ENCODE results near the gene OPCML. TPM values are rescaled to one million over a fixed set of nuclear protein-coding genes. Genes with fewer than 3 reads are reported as not detected.

The OPCML gene
- polyA plus RNA-seq, 1 donor from 2014 or later: not detected

GRCh38 chr11:133501643-133502539 is 30.4 kb downstream of the OPCML start:
- no peaks in the 10 kb centered on the region for H3K4me1 Mint-ChIP-seq
- H3K36me3 Mint-ChIP-seq: no peaks in the 10 kb centered on the region
- H3K27me3 Mint-ChIP-seq: peaks cover 3% of the 10 kb centered on the region
- no peak overlapping the region for H3K27ac Mint-ChIP-seq
- H3K9me3 Mint-ChIP-seq: no peaks in the 10 kb centered on the region
- H3K4me3 Mint-ChIP-seq: no peak overlapping the region

DNA sequence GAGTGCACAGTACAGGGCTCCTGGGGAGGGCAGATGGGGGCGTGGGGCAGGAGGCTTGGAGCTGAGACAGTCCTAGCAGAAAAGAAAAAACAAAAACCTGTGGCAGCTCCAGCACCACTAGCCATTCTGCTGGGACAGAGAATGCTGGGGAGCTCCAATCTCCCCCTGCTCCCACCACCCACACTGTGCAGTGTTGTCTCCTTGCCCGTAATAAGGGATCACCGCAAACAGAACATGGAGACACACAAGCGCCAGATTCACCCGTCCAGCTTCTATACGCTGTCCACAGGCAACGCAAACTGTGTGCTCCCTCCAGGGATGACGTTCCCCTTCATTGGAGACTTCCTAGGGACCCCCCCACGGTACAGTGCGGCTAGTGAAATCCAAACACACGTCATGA is 31.4 kb downstream of the OPCML start:
- Mint-ChIP-seq H3K36me3 (no peaks in the 10 kb centered on the region), H3K27ac (no peak overlapping the region), H3K4me1 (no peaks in the 10 kb centered on the region), H3K27me3 (peaks cover 3% of the 10 kb centered on the region), H3K9me3 (no peaks in the 10 kb centered on the region), H3K4me3 (no peak overlapping the region)

GRCh38 chr11:133500435-133500834 is 31.9 kb downstream of the OPCML start:
- Mint-ChIP-seq H3K4me1 (no peaks in the 10 kb centered on the region), H3K27me3 (peaks cover 3% of the 10 kb centered on the region), H3K36me3 (no peaks in the 10 kb centered on the region), H3K27ac (no peak overlapping the region), H3K4me3 (no peak overlapping the region), H3K9me3 (peaks cover 0 to 4% (median 0%) of the 10 kb centered on the region in 3 donors)

GRCh38 chr11:133498969-133499368 is 33.3 kb downstream of the OPCML start:
- no peaks in the 10 kb centered on the region for H3K4me1 Mint-ChIP-seq
- peaks cover 0 to 8% (median 5%) of the 10 kb centered on the region in 3 donors for H3K9me3 Mint-ChIP-seq
- H3K4me3 Mint-ChIP-seq: no peak overlapping the region
- no peaks in the 10 kb centered on the region for H3K36me3 Mint-ChIP-seq
- no peak overlapping the region for H3K27ac Mint-ChIP-seq
- H3K27me3 Mint-ChIP-seq: peaks cover 2% of the 10 kb centered on the region

DNA sequence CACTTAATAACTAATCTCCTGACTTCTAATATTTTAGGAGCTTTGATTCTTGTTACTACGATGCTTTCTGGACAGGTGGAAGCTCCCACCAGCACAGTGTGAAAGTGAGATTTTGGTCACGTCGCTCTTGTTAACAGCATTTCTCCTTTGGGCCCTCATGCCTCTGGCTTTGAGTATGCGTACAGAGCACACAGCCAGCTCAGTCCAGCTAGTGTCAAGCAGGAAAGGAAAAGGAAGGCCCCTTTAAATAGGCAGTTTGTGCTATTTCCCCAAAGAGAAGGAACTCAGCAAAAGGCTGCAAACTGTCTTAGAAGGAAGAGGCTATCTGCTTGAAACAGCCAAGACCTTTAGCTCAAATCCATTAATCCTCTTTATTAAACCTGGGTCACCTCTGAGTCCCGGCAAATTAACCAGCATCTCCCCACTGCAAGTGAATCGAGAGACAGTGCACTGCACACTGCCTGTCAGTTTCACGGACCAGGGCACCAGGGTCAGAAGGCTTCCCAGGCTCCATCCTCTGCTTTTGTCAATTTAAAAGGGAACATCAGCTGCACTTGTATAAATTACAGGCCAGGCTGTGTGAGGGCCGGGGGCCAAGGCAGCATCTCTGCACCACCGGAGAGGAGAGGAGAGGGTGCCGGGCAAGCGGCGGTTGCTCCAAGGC is 34.7 kb downstream of the OPCML start:
- Mint-ChIP-seq H3K9me3 (peaks cover 0 to 8% (median 5%) of the 10 kb centered on the region in 3 donors), H3K36me3 (no peaks in the 10 kb centered on the region), H3K27me3 (no peaks in the 10 kb centered on the region), H3K4me1 (no peaks in the 10 kb centered on the region), H3K4me3 (no peak overlapping the region), H3K27ac (no peak overlapping the region)

- no peak overlapping the region for H3K27ac Mint-ChIP-seq
- H3K36me3 Mint-ChIP-seq: no peaks in the 10 kb centered on the region
- H3K4me3 Mint-ChIP-seq: no peak overlapping the region
- no peaks in the 10 kb centered on the region for H3K4me1 Mint-ChIP-seq
- H3K27me3 Mint-ChIP-seq: no peaks in the 10 kb centered on the region
- H3K9me3 Mint-ChIP-seq: peaks cover 1 to 12% (median 7%) of the 10 kb centered on the region in 3 donors
These were observed 39.4 kb downstream of the OPCML start for GRCh38 chr11:133492895-133493294.

DNA sequence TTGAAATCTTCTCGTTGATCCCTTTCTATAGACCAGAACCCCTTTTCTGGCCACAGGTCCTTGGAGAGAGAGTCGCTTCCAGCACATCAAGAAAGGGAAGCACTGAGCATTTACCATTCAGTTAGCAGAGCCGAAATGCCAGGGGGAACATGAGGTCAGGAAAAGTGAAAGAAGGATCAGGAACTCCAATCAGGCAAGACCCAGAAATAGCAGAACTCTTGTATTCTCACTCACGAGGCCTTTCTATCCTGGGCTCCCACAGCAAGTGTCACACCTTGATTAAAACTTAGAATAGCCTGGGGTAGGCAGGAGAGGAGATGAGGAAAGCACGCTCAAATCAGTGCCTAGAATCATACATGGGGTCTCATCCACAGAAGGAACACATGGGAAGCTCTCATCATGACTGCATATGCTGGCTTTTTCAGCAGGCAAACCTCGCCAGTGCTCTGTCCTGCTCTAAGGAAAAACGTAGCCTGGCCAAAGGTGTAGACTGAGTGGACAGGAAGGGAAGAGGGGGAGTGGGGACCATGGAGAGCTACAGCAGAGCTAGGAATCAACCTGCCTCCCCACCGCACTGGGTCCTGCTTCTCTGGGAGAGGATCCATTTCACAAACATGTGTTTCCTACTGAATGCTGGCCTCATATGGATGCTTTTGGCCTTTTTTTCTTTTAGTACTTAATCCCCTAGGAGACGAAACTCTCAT is 40.5 kb downstream of the OPCML start:
- H3K9me3 Mint-ChIP-seq: peaks cover 1 to 12% (median 7%) of the 10 kb centered on the region in 3 donors
- H3K36me3 Mint-ChIP-seq: no peaks in the 10 kb centered on the region
- H3K4me1 Mint-ChIP-seq: no peaks in the 10 kb centered on the region
- H3K4me3 Mint-ChIP-seq: no peak overlapping the region
- H3K27me3 Mint-ChIP-seq: no peaks in the 10 kb centered on the region
- no peak overlapping the region for H3K27ac Mint-ChIP-seq

- Mint-ChIP-seq H3K9me3 (peaks cover 2 to 7% (median 3%) of the 10 kb centered on the region in 3 donors), H3K4me1 (no peaks in the 10 kb centered on the region), H3K27me3 (peaks cover 3% of the 10 kb centered on the region), H3K27ac (no peak overlapping the region), H3K36me3 (no peaks in the 10 kb centered on the region), H3K4me3 (no peak overlapping the region)
These were observed 51.6 kb downstream of the OPCML start for GRCh38 chr11:133480722-133481121.

DNA sequence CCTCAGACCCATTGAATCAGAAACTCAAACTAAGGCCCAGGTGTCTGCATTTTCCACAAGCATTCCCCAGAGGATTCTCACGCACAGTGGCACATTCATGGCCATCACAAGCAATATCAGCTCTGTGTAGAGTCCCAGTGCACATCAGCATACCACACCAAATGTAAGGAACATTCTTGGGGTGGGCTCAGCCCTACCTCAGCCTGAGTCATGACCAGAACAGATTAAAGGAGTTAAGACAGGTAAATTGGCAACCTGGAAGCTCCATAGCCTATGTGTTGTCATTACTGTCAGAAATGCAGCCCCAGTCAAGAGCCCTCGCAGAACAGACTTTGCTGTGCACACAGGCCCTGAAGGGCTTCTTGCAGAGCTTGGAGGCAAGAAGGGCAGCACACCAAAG is 53.1 kb downstream of the OPCML start:
- no peaks in the 10 kb centered on the region for H3K4me1 Mint-ChIP-seq
- H3K27ac Mint-ChIP-seq: peak overlapping the region in 1 of 3 donors; percentile 33
- H3K36me3 Mint-ChIP-seq: no peaks in the 10 kb centered on the region
- H3K9me3 Mint-ChIP-seq: peaks cover 0 to 7% (median 3%) of the 10 kb centered on the region in 3 donors
- H3K27me3 Mint-ChIP-seq: peaks cover 4% of the 10 kb centered on the region
- no peak overlapping the region for H3K4me3 Mint-ChIP-seq

DNA sequence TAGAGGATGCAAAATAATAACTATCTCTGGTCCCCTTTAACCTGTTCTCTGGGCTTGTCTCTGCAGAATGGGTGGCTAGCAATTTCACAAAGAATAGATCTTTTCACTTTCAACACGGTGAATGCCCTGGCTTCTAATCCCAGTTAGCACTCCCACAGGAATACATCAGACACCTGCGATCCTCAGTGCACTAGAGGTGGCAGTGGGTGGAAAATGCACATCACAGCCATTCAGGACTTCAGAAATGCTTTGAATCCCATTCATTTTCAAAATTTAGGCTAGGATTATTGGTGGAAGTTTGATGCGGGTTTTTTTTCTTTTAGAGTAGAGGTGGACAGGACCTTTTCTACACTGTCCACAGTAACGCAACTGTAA is 55.1 kb downstream of the OPCML start:
- peaks cover 4% of the 10 kb centered on the region for H3K27me3 Mint-ChIP-seq
- no peak overlapping the region for H3K4me3 Mint-ChIP-seq
- H3K9me3 Mint-ChIP-seq: peaks cover 0 to 3% (median 3%) of the 10 kb centered on the region in 3 donors
- no peaks in the 10 kb centered on the region for H3K4me1 Mint-ChIP-seq
- H3K27ac Mint-ChIP-seq: no peak overlapping the region
- no peaks in the 10 kb centered on the region for H3K36me3 Mint-ChIP-seq

- Mint-ChIP-seq H3K4me1 (no peaks in the 10 kb centered on the region), H3K9me3 (peaks cover 0 to 3% (median 1%) of the 10 kb centered on the region in 3 donors), H3K36me3 (no peaks in the 10 kb centered on the region), H3K4me3 (no peak overlapping the region), H3K27ac (no peak overlapping the region), H3K27me3 (peaks cover 4% of the 10 kb centered on the region)
These were observed 55.6 kb downstream of the OPCML start for GRCh38 chr11:133476570-133477250.

- H3K27me3 Mint-ChIP-seq: peaks cover 1% of the 10 kb centered on the region
- peaks cover 0 to 3% (median 2%) of the 10 kb centered on the region in 3 donors for H3K9me3 Mint-ChIP-seq
- no peaks in the 10 kb centered on the region for H3K36me3 Mint-ChIP-seq
- H3K4me3 Mint-ChIP-seq: peak overlapping the region in 1 of 4 donors; percentile 31
- H3K27ac Mint-ChIP-seq: no peak overlapping the region
- no peaks in the 10 kb centered on the region for H3K4me1 Mint-ChIP-seq
These were observed 57.8 kb downstream of the OPCML start for GRCh38 chr11:133474461-133474860.

GRCh38 chr11:133467686-133468085 is 64.6 kb downstream of the OPCML start:
- Mint-ChIP-seq H3K4me3 (no peak overlapping the region), H3K9me3 (peaks cover 5 to 9% (median 5%) of the 10 kb centered on the region in 3 donors), H3K27ac (no peak overlapping the region), H3K27me3 (no peaks in the 10 kb centered on the region), H3K36me3 (no peaks in the 10 kb centered on the region), H3K4me1 (no peaks in the 10 kb centered on the region)

GRCh38 chr11:133443206-133443747 is 89.0 kb downstream of the OPCML start:
- H3K9me3 Mint-ChIP-seq: peaks cover 0 to 3% (median 3%) of the 10 kb centered on the region in 3 donors
- H3K4me1 Mint-ChIP-seq: no peaks in the 10 kb centered on the region
- no peak overlapping the region for H3K27ac Mint-ChIP-seq
- H3K27me3 Mint-ChIP-seq: no peaks in the 10 kb centered on the region
- no peaks in the 10 kb centered on the region for H3K36me3 Mint-ChIP-seq
- H3K4me3 Mint-ChIP-seq: no peak overlapping the region
